PC-3 (cell line): Measurements from ENCODE around the gene ADCY10. TPM values are rescaled to one million over a fixed set of nuclear protein-coding genes. Genes with fewer than 3 reads are reported as not detected.

Source experiments
- ATAC-seq: fragments of 200-7000 bp; cut with Tn5 transposase; 2 replicates; pipeline ENCODE4 v1.9.1; 2020; ENCODE audit warnings: mild to moderate bottlenecking, moderate library complexity
- BruUV-seq: library from RNA; stranded (reverse); fragments of 400-500 nt; replicated peaks from 2 replicates; lab custom pipeline; 2021; lab: Mats Ljungman, UMichigan
- CTCF ChIA-PET: fragments of 300-600 bp; sonication (Branson Sonifier 250); formaldehyde crosslinking; loops from one replicate; lab custom pipeline; 2022; ENCODE audit warnings: antibody characterized with exemption; lab: Charles Lee
- POLR2A ChIA-PET: fragments of 300-600 bp; sonication (Branson Sonifier 250); formaldehyde crosslinking; loops from one replicate; lab custom pipeline; 2022; ENCODE audit warnings: antibody characterized with exemption; ENCODE audit not compliant: unreplicated experiment; lab: Charles Lee
- DNase-seq: peaks from one replicate; pipeline ENCODE4 v3.0.0-alpha.2; 2015
- H2AFZ ChIP-seq: fragments of 300-600 bp; sonication (generic); 2 replicates; pipeline ENCODE4 v1.6.0; 2016; ENCODE audit warnings: antibody characterized with exemption, low read length
- H3F3A ChIP-seq: fragments of 300-600 bp; sonication (generic); one replicate; pipeline ENCODE4 v1.6.0; 2017; ENCODE audit warnings: antibody characterized with exemption, low read length, control low read depth, mild to moderate bottlenecking; ENCODE audit not compliant: unreplicated experiment
- H3K27ac ChIP-seq: fragments of 300-600 bp; sonication (generic); 2 replicates; pipeline ENCODE4 v1.5.1; 2016; ENCODE audit warnings: mild to moderate bottlenecking, low read length
- H3K27me3 ChIP-seq: fragments of 300-600 bp; sonication (generic); 2 replicates; pipeline ENCODE4 v1.6.1; 2016; ENCODE audit warnings: low read length, mixed read lengths
- H3K36me3 ChIP-seq: fragments of 300-600 bp; sonication (generic); 2 replicates; pipeline ENCODE4 v1.6.1; 2016; ENCODE audit warnings: low read depth, mixed run types, low read length, mixed read lengths
- H3K4me1 ChIP-seq: fragments of 300-600 bp; sonication (generic); 2 replicates; pipeline ENCODE4 v1.5.1; 2016; ENCODE audit warnings: low read length; ENCODE audit not compliant: insufficient read depth
- H3K4me2 ChIP-seq: fragments of 300-600 bp; sonication (generic); 2 replicates; pipeline ENCODE4 v1.6.0; 2016; ENCODE audit warnings: low read length
- H3K4me3 ChIP-seq: fragments of 300-600 bp; sonication (generic); 2 replicates; pipeline ENCODE4 v1.5.1; 2016; ENCODE audit warnings: mild to moderate bottlenecking, low read length, mixed read lengths
- H3K79me2 ChIP-seq: fragments of 300-600 bp; sonication (generic); 2 replicates; pipeline ENCODE4 v1.6.1; 2017; ENCODE audit warnings: low read length, mixed read lengths
- H3K9ac ChIP-seq: fragments of 300-600 bp; sonication (generic); 2 replicates; pipeline ENCODE4 v1.6.0; 2016; ENCODE audit warnings: mild to moderate bottlenecking, low read length
- H3K9me2 ChIP-seq: fragments of 300-600 bp; sonication (generic); replicated peaks from 2 replicates; pipeline ENCODE4 v1.6.1; 2016; ENCODE audit warnings: mixed run types, low read length, mixed read lengths
- H3K9me3 ChIP-seq: fragments of 300-600 bp; sonication (generic); 2 replicates; pipeline ENCODE4 v1.6.1; 2016; ENCODE audit warnings: low read length, mixed read lengths
- H4K20me1 ChIP-seq: fragments of 300-600 bp; sonication (generic); 2 replicates; pipeline ENCODE4 v1.6.1; 2016; ENCODE audit warnings: low read length, mixed read lengths
- EZH2 ChIP-seq: fragments of 300-600 bp; sonication (generic); IDR thresholded peaks from one replicate; pipeline ENCODE4 v1.6.1; 2017; ENCODE audit warnings: antibody characterized with exemption, mild to moderate bottlenecking, low read length; ENCODE audit not compliant: unreplicated experiment
- EZH2phosphoT487 ChIP-seq: fragments of 300-600 bp; sonication (generic); IDR thresholded peaks from 2 replicates; pipeline ENCODE4 v1.6.1; 2018; ENCODE audit warnings: mild to moderate bottlenecking, antibody characterized with exemption, low read length, borderline replicate concordance
- intact Hi-C: fragments of 100-400 bp; cut with micrococcal nuclease; formaldehyde crosslinking; loops from 2 replicates; pipeline ENCODE4 v1.9.0; 2023
- total RNA-seq: library from RNA; depleted of rRNA; stranded (reverse); fragments of >200 nt; gene quantifications from 2 replicates; pipeline ENCODE4 v1.2.3, GENCODE V29; 2014
- TF ChIP-seq, protein P1 (sequence below): fragments of 300-600 bp; sonication (generic); conservative IDR thresholded peaks from 2 replicates; pipeline ENCODE4 v1.5.1; 2017; ENCODE audit warnings: antibody characterized with exemption, low read depth, mild to moderate bottlenecking, low read length

Gene ADCY10
- total RNA-seq, 1 experiment from 2014 or later, result not detected

DNA sequence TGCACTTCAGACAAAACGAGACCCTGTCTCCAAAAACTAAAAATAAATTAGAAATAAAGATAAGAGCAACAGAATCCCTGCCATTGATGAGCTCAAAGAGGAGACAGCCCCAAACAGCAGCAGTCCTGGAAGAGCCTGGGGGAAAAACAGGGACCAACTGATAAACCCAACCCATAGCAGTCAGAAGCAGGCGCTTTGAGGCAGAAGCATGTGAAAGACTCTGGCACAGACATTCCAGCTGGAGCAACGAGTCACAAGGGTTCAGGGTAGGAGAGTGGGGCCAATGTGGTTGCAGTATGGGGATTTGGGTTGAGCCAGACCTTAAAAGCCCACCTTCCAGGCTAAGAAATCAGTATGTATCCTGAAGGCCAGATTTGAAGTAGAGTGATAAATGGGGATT lies 113.7 kb downstream of the ADCY10 start:
- Histone ChIP-seq H3F3A (peaks cover 9% of the 10 kb centered on the region), H3K9me3 (no peaks in the 10 kb centered on the region), H3K9ac (no peak overlapping the region), H4K20me1 (no peaks in the 10 kb centered on the region), H3K79me2 (no peaks in the 10 kb centered on the region), H3K4me1 (peaks cover 26% of the 10 kb centered on the region), H3K36me3 (no peaks in the 10 kb centered on the region), H2AFZ (no peak overlapping the region), H3K4me3 (no peak overlapping the region), H3K9me2 (no peaks in the 10 kb centered on the region), H3K27me3 (no peaks in the 10 kb centered on the region), H3K4me2 (no peak overlapping the region), H3K27ac (no peak overlapping the region)
- DNase-seq (no peak), ATAC-seq (no peak)
- ChIA-PET POLR2A (interaction anchor here (0.6 kb wide), 1 partner anchor 24 kb away, joined by 4 read pairs; no protein-coding TSS in a partner anchor), CTCF (no interaction called here)
- intact Hi-C loops, result no loop called here
- TF ChIP-seq EZH2phosphoT487, result no peak
- no peak for TF ChIP-seq EZH2
- TF ChIP-seq, protein P1, sequence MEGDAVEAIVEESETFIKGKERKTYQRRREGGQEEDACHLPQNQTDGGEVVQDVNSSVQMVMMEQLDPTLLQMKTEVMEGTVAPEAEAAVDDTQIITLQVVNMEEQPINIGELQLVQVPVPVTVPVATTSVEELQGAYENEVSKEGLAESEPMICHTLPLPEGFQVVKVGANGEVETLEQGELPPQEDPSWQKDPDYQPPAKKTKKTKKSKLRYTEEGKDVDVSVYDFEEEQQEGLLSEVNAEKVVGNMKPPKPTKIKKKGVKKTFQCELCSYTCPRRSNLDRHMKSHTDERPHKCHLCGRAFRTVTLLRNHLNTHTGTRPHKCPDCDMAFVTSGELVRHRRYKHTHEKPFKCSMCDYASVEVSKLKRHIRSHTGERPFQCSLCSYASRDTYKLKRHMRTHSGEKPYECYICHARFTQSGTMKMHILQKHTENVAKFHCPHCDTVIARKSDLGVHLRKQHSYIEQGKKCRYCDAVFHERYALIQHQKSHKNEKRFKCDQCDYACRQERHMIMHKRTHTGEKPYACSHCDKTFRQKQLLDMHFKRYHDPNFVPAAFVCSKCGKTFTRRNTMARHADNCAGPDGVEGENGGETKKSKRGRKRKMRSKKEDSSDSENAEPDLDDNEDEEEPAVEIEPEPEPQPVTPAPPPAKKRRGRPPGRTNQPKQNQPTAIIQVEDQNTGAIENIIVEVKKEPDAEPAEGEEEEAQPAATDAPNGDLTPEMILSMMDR, result no peak
- BruUV-seq, result no TSS peak

DNA sequence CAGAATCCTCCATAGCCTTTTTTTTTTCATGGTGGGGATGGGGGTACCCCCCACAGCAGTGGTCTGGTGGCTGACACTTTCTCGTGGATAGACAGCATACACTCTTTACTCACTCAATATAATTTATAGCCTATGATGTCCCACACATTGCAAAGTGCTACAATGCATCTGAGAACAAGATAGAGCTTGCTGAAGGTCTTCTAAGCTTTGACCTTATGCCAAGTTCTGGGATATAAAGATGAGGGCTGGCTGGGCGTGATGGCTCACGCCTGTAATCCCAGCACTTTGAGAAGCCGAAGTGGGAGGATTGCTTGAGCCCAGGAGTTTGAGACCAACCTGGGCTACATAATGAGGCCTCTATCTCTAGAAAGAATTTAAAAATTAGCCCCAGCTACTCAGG lies 114.2 kb downstream of the ADCY10 start:
- ATAC-seq, result no peak
- H3K4me1 ChIP-seq, result peaks cover 31% of the 10 kb centered on the region

DNA sequence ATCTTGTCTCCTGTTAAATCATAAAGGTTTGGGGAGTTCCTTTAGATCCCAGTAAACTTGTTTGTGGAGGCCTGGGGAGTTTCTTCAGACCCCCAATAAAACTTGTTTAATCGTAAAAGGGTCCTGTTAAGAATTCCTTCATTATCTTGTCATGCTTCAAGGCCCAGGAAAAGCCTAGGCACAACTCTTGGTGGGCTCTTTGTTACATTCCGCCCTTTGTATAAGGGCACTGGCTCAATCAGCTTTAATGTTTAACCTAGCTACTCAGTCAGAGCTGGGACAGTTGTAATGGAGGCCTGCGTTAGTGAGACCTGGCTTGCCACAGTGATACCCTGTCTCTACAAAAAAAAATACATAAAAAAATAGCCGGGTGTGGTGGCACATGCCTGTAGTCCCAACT lies 115.0 kb downstream of the ADCY10 start:
- intact Hi-C loops, result no loop called here
- DNase-seq, result no peak
- no peak for ATAC-seq
- Histone ChIP-seq H3K4me1 (peaks cover 39% of the 10 kb centered on the region), H3K9me2 (no peaks in the 10 kb centered on the region), H4K20me1 (no peaks in the 10 kb centered on the region), H3K4me3 (no peak overlapping the region), H2AFZ (no peak overlapping the region), H3K9me3 (no peaks in the 10 kb centered on the region), H3K27ac (no peak overlapping the region), H3K4me2 (no peak overlapping the region), H3K79me2 (no peaks in the 10 kb centered on the region), H3K36me3 (no peaks in the 10 kb centered on the region), H3K27me3 (no peaks in the 10 kb centered on the region), H3F3A (peaks cover 9% of the 10 kb centered on the region), H3K9ac (no peak overlapping the region)
- BruUV-seq, result no TSS peak
- ChIA-PET CTCF (no interaction called here), POLR2A (no interaction called here)
- TF ChIP-seq, protein P1, result no peak
- TF ChIP-seq EZH2phosphoT487, result no peak
- TF ChIP-seq EZH2, result no peak

More for the DNA sequence above, 114.2 kb downstream of the ADCY10 start:
- Histone ChIP-seq H3F3A (peaks cover 9% of the 10 kb centered on the region), H3K9me3 (no peaks in the 10 kb centered on the region), H3K27ac (no peak overlapping the region), H3K79me2 (no peaks in the 10 kb centered on the region), H3K9ac (no peak overlapping the region), H3K4me3 (no peak overlapping the region), H3K36me3 (no peaks in the 10 kb centered on the region), H3K4me2 (no peak overlapping the region), H3K27me3 (no peaks in the 10 kb centered on the region), H3K9me2 (no peaks in the 10 kb centered on the region), H2AFZ (no peak overlapping the region), H4K20me1 (no peaks in the 10 kb centered on the region)
- intact Hi-C loops, result no loop called here
- TF ChIP-seq, protein P1, result no peak
- TF ChIP-seq EZH2phosphoT487 (no peak), EZH2 (no peak)
- BruUV-seq, result no TSS peak
- ChIA-PET POLR2A (no interaction called here), CTCF (interaction anchor here (0.6 kb wide), 1 partner anchor 138 kb away, joined by 4 read pairs; no protein-coding TSS in a partner anchor)
- DNase-seq, result no peak
